Measurements from ENCODE around the gene AZIN2.

Gene AZIN2

GRCh38 chr1:33140153-33141149, 59.5 kb downstream of the AZIN2 start:
- peak; percentile 40 for DNase-seq (ENCODE audit: insufficient read length, low spot score)
- TF ChIP-seq POLR2A (IDR thresholded peaks at IDR 0.05; ENCODE audit: low read depth, low read length): no peak
- no peak for FAIRE-seq

- no peak for FAIRE-seq
- no peak for TF ChIP-seq POLR2A (IDR thresholded peaks at IDR 0.05; ENCODE audit: low read depth, low read length)
- no peak for DNase-seq (ENCODE audit: insufficient read length, low spot score)
Measured at GRCh38 chr1:33141216-33141615, 60.3 kb downstream of the AZIN2 start.

- DNase-seq (ENCODE audit: insufficient read length, low spot score) (no peak), FAIRE-seq (no peak)
- no peak for TF ChIP-seq POLR2A (IDR thresholded peaks at IDR 0.05; ENCODE audit: low read depth, low read length)
Measured at GRCh38 chr1:33141781-33142180, 60.8 kb downstream of the AZIN2 start.

GRCh38 chr1:33142483-33143064, 61.6 kb downstream of the AZIN2 start:
- FAIRE-seq: no peak
- TF ChIP-seq POLR2A (IDR thresholded peaks at IDR 0.05; ENCODE audit: low read depth, low read length): no peak

GRCh38 chr1:33143176-33143575, 62.2 kb downstream of the AZIN2 start:
- TF ChIP-seq POLR2A (IDR thresholded peaks at IDR 0.05; ENCODE audit: low read depth, low read length): no peak
- FAIRE-seq: no peak
- DNase-seq (ENCODE audit: insufficient read length, low spot score): no peak

More at GRCh38 chr1:33142483-33143064, 61.6 kb downstream of the AZIN2 start:
- no peak for DNase-seq (ENCODE audit: insufficient read length, low spot score)

GRCh38 chr1:33143698-33144097, 62.7 kb downstream of the AZIN2 start:
- TF ChIP-seq POLR2A (IDR thresholded peaks at IDR 0.05; ENCODE audit: low read depth, low read length): no peak
- no peak for FAIRE-seq
- DNase-seq (ENCODE audit: insufficient read length, low spot score): no peak

- no peak for FAIRE-seq
- TF ChIP-seq POLR2A (IDR thresholded peaks at IDR 0.05; ENCODE audit: low read depth, low read length): no peak
- DNase-seq (ENCODE audit: insufficient read length, low spot score): no peak
Measured at GRCh38 chr1:33146003-33146402, 65.0 kb downstream of the AZIN2 start.

GRCh38 chr1:33147275-33147996, 66.5 kb downstream of the AZIN2 start:
- TF ChIP-seq POLR2A (IDR thresholded peaks at IDR 0.05; ENCODE audit: low read depth, low read length): no peak
- DNase-seq (ENCODE audit: insufficient read length, low spot score): no peak
- FAIRE-seq: no peak

- FAIRE-seq (no peak), DNase-seq (ENCODE audit: insufficient read length, low spot score) (peak; percentile 47)
- no peak for TF ChIP-seq POLR2A (IDR thresholded peaks at IDR 0.05; ENCODE audit: low read depth, low read length)
Measured at GRCh38 chr1:33147997-33148314, 67.0 kb downstream of the AZIN2 start.

- TF ChIP-seq POLR2A (IDR thresholded peaks at IDR 0.05; ENCODE audit: low read depth, low read length): no peak
- FAIRE-seq (no peak), DNase-seq (ENCODE audit: insufficient read length, low spot score) (no peak)
Measured at GRCh38 chr1:33148615-33149014, 67.7 kb downstream of the AZIN2 start.

- TF ChIP-seq POLR2A (IDR thresholded peaks at IDR 0.05; ENCODE audit: low read depth, low read length): no peak
- DNase-seq (ENCODE audit: insufficient read length, low spot score): no peak
Measured at GRCh38 chr1:33149453-33150190, 68.7 kb downstream of the AZIN2 start.

GRCh38 chr1:33150522-33150921, 69.6 kb downstream of the AZIN2 start:
- FAIRE-seq (no peak), DNase-seq (ENCODE audit: insufficient read length, low spot score) (no peak)
- no peak for TF ChIP-seq POLR2A (IDR thresholded peaks at IDR 0.05; ENCODE audit: low read depth, low read length)

More at GRCh38 chr1:33149453-33150190, 68.7 kb downstream of the AZIN2 start:
- FAIRE-seq: no peak

GRCh38 chr1:33151116-33151515, 70.2 kb downstream of the AZIN2 start:
- no peak for TF ChIP-seq POLR2A (IDR thresholded peaks at IDR 0.05; ENCODE audit: low read depth, low read length)
- no peak for DNase-seq (ENCODE audit: insufficient read length, low spot score)
- FAIRE-seq: no peak

Data from H54 (cell line).